IMR-90 (cell line): ENCODE measurements around the gene TOR4A. TPM values are rescaled to one million over a fixed set of nuclear protein-coding genes. Genes with fewer than 3 reads are reported as not detected.

Experiments
- ATAC-seq: fragments of 200-7000 bp; cut with Tn5 transposase; 2 replicates; pipeline ENCODE4 v1.9.1; 2020; ENCODE audit warnings: low read depth, mild to moderate bottlenecking, moderate library complexity
- BruUV-seq: library from RNA; stranded (reverse); fragments of 400-500 nt; replicated peaks from 2 replicates; lab custom pipeline; 2021; lab: Mats Ljungman, UMichigan
- CTCF ChIA-PET: fragments of 300-600 bp; formaldehyde crosslinking; extraction: SDS; loops from one replicate; lab custom pipeline; 2021; ENCODE audit warnings: antibody characterized with exemption; lab: Yijun Ruan, JAX
- POLR2A ChIA-PET: fragments of 300-600 bp; sonication (Branson Sonifier 250); formaldehyde crosslinking; loops from one replicate; lab custom pipeline; 2022; ENCODE audit warnings: antibody characterized with exemption; ENCODE audit not compliant: unreplicated experiment; lab: Charles Lee
- DNase-seq: peaks from one replicate; pipeline ENCODE4 v3.0.0; 2013
- H2AFZ ChIP-seq: replicated peaks from 2 replicates; pipeline ENCODE3; 2013; ENCODE audit warnings: low read length, mild to moderate bottlenecking; ENCODE audit not compliant: poor library complexity
- H2AK5ac ChIP-seq: 2 replicates; pipeline ENCODE4 v1.6.1; 2013; ENCODE audit warnings: low read depth, low read length, inconsistent platforms
- H2AK9ac ChIP-seq: replicated peaks from 2 replicates; pipeline ENCODE3; 2013; ENCODE audit warnings: mild to moderate bottlenecking, low read depth, low read length, moderate library complexity; ENCODE audit not compliant: poor library complexity
- H2BK120ac ChIP-seq: 2 replicates; pipeline ENCODE4 v1.6.1; 2013; ENCODE audit warnings: low read depth, low read length, inconsistent platforms
- H2BK15ac ChIP-seq: 3 replicates; pipeline ENCODE4 v1.6.1; 2013; ENCODE audit warnings: low read depth, low read length, inconsistent platforms
- H2BK20ac ChIP-seq: 2 replicates; pipeline ENCODE4 v1.6.1; 2013; ENCODE audit warnings: low read depth, mild to moderate bottlenecking, inconsistent platforms, low read length, moderate library complexity
- H2BK5ac ChIP-seq: 2 replicates; pipeline ENCODE4 v1.6.1; 2013; ENCODE audit warnings: mild to moderate bottlenecking, low read depth, low read length, inconsistent platforms; ENCODE audit not compliant: poor library complexity, severe bottlenecking
- H3K14ac ChIP-seq: replicated peaks from 2 replicates; pipeline ENCODE4 v1.6.1; 2013; ENCODE audit warnings: low read depth, low read length, inconsistent platforms
- H3K18ac ChIP-seq: 2 replicates; pipeline ENCODE4 v1.6.1; 2013; ENCODE audit warnings: low read depth, low read length, control low read depth
- H3K23ac ChIP-seq: 2 replicates; pipeline ENCODE4 v1.6.1; 2013; ENCODE audit warnings: low read depth, low read length, inconsistent platforms
- H3K27ac ChIP-seq: 2 replicates; pipeline ENCODE4 v1.5.1; 2013; ENCODE audit warnings: mild to moderate bottlenecking, control low read depth, low read length; ENCODE audit not compliant: insufficient read depth
- H3K27me3 ChIP-seq: 2 replicates; pipeline ENCODE4 v1.6.1; 2013; ENCODE audit warnings: low read length; ENCODE audit not compliant: control insufficient read depth, insufficient read depth
- H3K36me3 ChIP-seq: 2 replicates; pipeline ENCODE4 v1.6.1; 2013; ENCODE audit warnings: low read length, mixed read lengths; ENCODE audit not compliant: control insufficient read depth, insufficient read depth
- H3K4ac ChIP-seq: 2 replicates; pipeline ENCODE4 v1.6.1; 2013; ENCODE audit warnings: low read depth, low read length, inconsistent platforms
- H3K4me1 ChIP-seq: 2 replicates; pipeline ENCODE4 v1.6.1; 2013; ENCODE audit warnings: low read length, mixed read lengths; ENCODE audit not compliant: control insufficient read depth, insufficient read depth
- H3K4me2 ChIP-seq: 2 replicates; pipeline ENCODE4 v1.6.1; 2013; ENCODE audit warnings: low read depth, mild to moderate bottlenecking, control low read depth, low read length, moderate library complexity
- H3K4me3 ChIP-seq: 2 replicates; pipeline ENCODE4 v1.5.1; 2013; ENCODE audit warnings: low read depth, mild to moderate bottlenecking, control low read depth, low read length, moderate library complexity; ENCODE audit not compliant: insufficient read depth
- H3K56ac ChIP-seq: 2 replicates; pipeline ENCODE4 v1.6.1; 2013; ENCODE audit warnings: low read length, inconsistent platforms; ENCODE audit not compliant: insufficient read depth; ENCODE audit errors: extremely low read depth
- H3K79me1 ChIP-seq, 2 experiments: 2 replicates each; pipeline ENCODE4 v1.6.1; 2013; ENCODE audit warnings: low read length in 2 of 2, inconsistent platforms in 1 of 2, low read depth in 1 of 2
- H3K9ac ChIP-seq: 2 replicates; pipeline ENCODE4 v1.6.1; 2013; ENCODE audit warnings: low read depth, low read length, control low read depth
- H3K9me1 ChIP-seq: 2 replicates; pipeline ENCODE4 v1.6.1; 2013; ENCODE audit warnings: low read length, inconsistent platforms; ENCODE audit not compliant: insufficient read depth
- H3K9me3 ChIP-seq: 2 replicates; pipeline ENCODE4 v1.6.1; 2013; ENCODE audit warnings: low read length; ENCODE audit not compliant: control insufficient read depth, insufficient read depth
- H4K20me1 ChIP-seq: 2 replicates; pipeline ENCODE4 v1.6.1; 2013; ENCODE audit warnings: low read length, inconsistent platforms; ENCODE audit not compliant: insufficient read depth
- H4K5ac ChIP-seq: 2 replicates; pipeline ENCODE4 v1.6.1; 2013; ENCODE audit warnings: mild to moderate bottlenecking, low read depth, low read length, control low read depth
- H4K8ac ChIP-seq, 2 experiments: 2 replicates each; pipeline ENCODE4 v1.6.1; 2013; ENCODE audit warnings: low read depth in 2 of 2, low read length in 2 of 2, control low read depth in 1 of 2, inconsistent platforms in 1 of 2
- H4K91ac ChIP-seq: 2 replicates; pipeline ENCODE4 v1.6.1; 2013; ENCODE audit warnings: low read depth, low read length, inconsistent platforms; ENCODE audit not compliant: insufficient read depth
- CEBPB ChIP-seq: IDR thresholded peaks from 2 replicates; pipeline ENCODE4 v1.6.1; 2012; ENCODE audit warnings: low read depth, low read length, improper control_type of control experiment
- CHD1 ChIP-seq: IDR thresholded peaks from 2 replicates; pipeline ENCODE4 v1.6.1; 2012; ENCODE audit warnings: low read depth, low read length, improper control_type of control experiment
- ELK1 ChIP-seq: fragments of 150-350 bp; IDR thresholded peaks from 2 replicates; pipeline ENCODE4 v1.6.1; 2016; ENCODE audit warnings: low read depth, mild to moderate bottlenecking, low read length, moderate library complexity, borderline replicate concordance
- MAZ ChIP-seq: IDR thresholded peaks from 2 replicates; pipeline ENCODE4 v1.6.1; 2012; ENCODE audit warnings: low read depth, mild to moderate bottlenecking, low read length, improper control_type of control experiment, moderate library complexity, borderline replicate concordance
- MXI1 ChIP-seq: IDR thresholded peaks from 2 replicates; pipeline ENCODE4 v1.6.1; 2012; ENCODE audit warnings: low read depth, mild to moderate bottlenecking, low read length, moderate library complexity, borderline replicate concordance
- NFE2L2 ChIP-seq: fragments of 150-350 bp; IDR thresholded peaks from 2 replicates; pipeline ENCODE4 v1.6.1; 2016; ENCODE audit warnings: low read depth, mild to moderate bottlenecking, low read length
- POLR2A ChIP-seq: IDR thresholded peaks from 2 replicates; pipeline ENCODE4 v1.6.1; 2012; ENCODE audit warnings: mild to moderate bottlenecking, low read depth, low read length
- RAD21 ChIP-seq: IDR thresholded peaks from 2 replicates; pipeline ENCODE4 v1.6.1; 2012; ENCODE audit warnings: low read length, improper control_type of control experiment
- RCOR1 ChIP-seq: IDR thresholded peaks from 2 replicates; pipeline ENCODE4 v1.6.1; 2012; ENCODE audit warnings: mild to moderate bottlenecking, low read length, improper control_type of control experiment; ENCODE audit not compliant: insufficient replicate concordance
- SMC3 ChIP-seq: fragments of 150-350 bp; IDR thresholded peaks from 2 replicates; pipeline ENCODE4 v1.6.1; 2016; ENCODE audit warnings: low read depth, mild to moderate bottlenecking, antibody characterized with exemption, low read length, moderate library complexity
- WGBS, 2 experiments: methylation state at CpG; one replicate each; pipeline versions ENCODE4 v1.1.5 to v1.1.7; 2013; ENCODE audit warnings: missing lambda C conversion rate in 2 of 2; ENCODE audit not compliant: insufficient read length in 1 of 2; ENCODE audit errors: extremely low coverage in 2 of 2; 5-methylcytosine and 5-hydroxymethylcytosine counted together
- dilution Hi-C: fragments of 300-500 bp; cut with HindIII; formaldehyde crosslinking; loops from one replicate; pipeline ENCODE4 v1.14.3; 2018; ENCODE audit warnings: low sequenced_read_pairs; ENCODE audit not compliant: unreplicated experiment
- in situ Hi-C: fragments of 300-500 bp; cut with MboI; formaldehyde crosslinking; loops from 3 replicates; pipeline ENCODE4 v1.14.3; 2019; ENCODE audit warnings: low sequenced_read_pairs, inconsistent platforms, mixed read lengths
- intact Hi-C: fragments of 100-400 bp; cut with micrococcal nuclease; formaldehyde crosslinking; loops from 2 replicates; pipeline ENCODE4 v1.10.0; 2022
- polyA plus RNA-seq, 3 experiments: library from polyadenylated mRNA; depleted of rRNA; stranded (reverse); fragments of >200 nt; gene quantifications; 2 replicates each; pipeline ENCODE4 v1.2.3, GENCODE V29; 2012; ENCODE audit warnings: low replicate concordance in 1 of 3
- total RNA-seq: library from RNA; depleted of rRNA; stranded (reverse); fragments of >200 nt; gene quantifications from 2 replicates; pipeline ENCODE4 v1.2.3, GENCODE V29; 2012

The TOR4A gene
- total and polyA plus RNA-seq, 2 of the 4 experiments (the other 2 are of a cell fraction) = 9.7 to 22.9 TPM

GRCh38 chr9:137230705-137231371, 46.7 kb upstream of the TOR4A start, which contains the start of gene SLC34A3:
SLC34A3 (plus strand) TSS chr9:137230901; CDS start chr9:137231703, 802 bp downstream.
- H3K4ac ChIP-seq = no peak within 1 kb of the TSS
- no peak within 1 kb of the TSS for H2BK5ac ChIP-seq
- no peaks in the 10 kb centered on the region for H3K36me3 ChIP-seq
- dilution Hi-C loops = no loop called here
- H2AFZ ChIP-seq = no peak within 1 kb of the TSS
- H3K18ac ChIP-seq = no peak within 1 kb of the TSS
- H4K8ac ChIP-seq = no peak within 1 kb of the TSS
- intact Hi-C loops = no loop called here
- TF ChIP-seq NFE2L2 = no peak
- no peak for TF ChIP-seq RAD21
- no peak for TF ChIP-seq CHD1
- TF ChIP-seq CEBPB = no peak
- no peak for TF ChIP-seq MXI1
- no peak for TF ChIP-seq SMC3
- TF ChIP-seq MAZ = no peak
- no peak for TF ChIP-seq ELK1
- TF ChIP-seq POLR2A = no peak
- no peak for TF ChIP-seq RCOR1
- no peaks in the 10 kb centered on the region for H3K9me1 ChIP-seq
- H3K23ac ChIP-seq = no peak within 1 kb of the TSS
- H2BK15ac ChIP-seq = no peak within 1 kb of the TSS
- no peaks in the 10 kb centered on the region for H4K20me1 ChIP-seq
- no peak within 1 kb of the TSS for H4K91ac ChIP-seq
- no peak within 1 kb of the TSS for H3K14ac ChIP-seq
- peaks cover 2% of the 10 kb centered on the region; the same call in 1 of the 2 replicates for H3K4me1 ChIP-seq
- DNase-seq (no peak), ATAC-seq (no peak)
- no TSS peak for BruUV-seq
- H2AK5ac ChIP-seq = no peak within 1 kb of the TSS
- no peak within 1 kb of the TSS for H2BK20ac ChIP-seq
- in situ Hi-C loops = no loop called here
- POLR2A ChIA-PET = interaction anchor here (0.6 kb wide), 1 partner anchor 30 kb away, joined by 16 read pairs; no protein-coding TSS in a partner anchor
- H3K27ac ChIP-seq = no peak within 1 kb of the TSS
- H3K9me3 ChIP-seq = no peaks in the 10 kb centered on the region
- H3K4me3 ChIP-seq = no peak within 1 kb of the TSS
- H3K9ac ChIP-seq = no peak within 1 kb of the TSS
- peaks cover 1% of the 10 kb centered on the region; the same call in 1 of the 2 replicates for H3K27me3 ChIP-seq
- no peak within 1 kb of the TSS for H2AK9ac ChIP-seq
- no peak within 1 kb of the TSS for H3K56ac ChIP-seq
- no peak within 1 kb of the TSS for H2BK120ac ChIP-seq
- H4K5ac ChIP-seq = no peak within 1 kb of the TSS
- WGBS, 2 experiments = 61% methylated on average over 5 of the region's 14 CpGs; no CpG with 5 or more reads in 1 of the 2 experiments
- no peaks in the 10 kb centered on the region for H3K79me1 ChIP-seq
- CTCF ChIA-PET = no interaction called here
- no peak within 1 kb of the TSS for H3K4me2 ChIP-seq
